Measurements from ENCODE around the gene RHOT1.

- TF ChIP-seq EZH2 (IDR thresholded peaks at IDR 0.05; ENCODE audit: low read length, unreplicated experiment) (no peak), CTCF (conservative IDR thresholded peaks at IDR 0.05; ENCODE audit: low read depth, low read length) (no peak)
Observed at GRCh38 chr17:32114536-32114935, 27.8 kb upstream of the RHOT1 start.
